GM19397 (cell line): Measurements from ENCODE around the gene OR8B4.
"Not testable (repeated sequence)": the region's sequence is repeated elsewhere in the genome, so short reads cannot be mapped to it uniquely, and the experiment has no call there.

Source experiments
- ATAC-seq: cut with Tn5 transposase; IDR thresholded peaks from one replicate; pipeline ENCODE4 v1.9.1; 2021; ENCODE audit warnings: mild to moderate bottlenecking, moderate library complexity; ENCODE audit not compliant: unreplicated experiment

The OR8B4 gene

GRCh38 chr11:124424384-124424921, at the start of gene OR8B4:
Gene OR8B4, minus strand, starts transcription at chr11:124424871. Its CDS starts 0 bp downstream, at chr11:124424871.
- no peak for ATAC-seq

- no peak for ATAC-seq
Measured at GRCh38 chr11:124474079-124474478, 49.4 kb upstream of the OR8B4 start.

GRCh38 chr11:124473476-124473875, 48.8 kb upstream of the OR8B4 start:
- ATAC-seq: no peak

GRCh38 chr11:124470561-124471227, 46.0 kb upstream of the OR8B4 start:
- ATAC-seq: no peak

- ATAC-seq: no peak
Measured at GRCh38 chr11:124467381-124467927, 42.8 kb upstream of the OR8B4 start.

- ATAC-seq: no peak
Measured at GRCh38 chr11:124465368-124465767, 40.7 kb upstream of the OR8B4 start.

- ATAC-seq: no peak
Measured at GRCh38 chr11:124463990-124464389, 39.3 kb upstream of the OR8B4 start.

GRCh38 chr11:124463324-124463723, 38.7 kb upstream of the OR8B4 start:
- no peak for ATAC-seq

GRCh38 chr11:124460459-124460858, 35.8 kb upstream of the OR8B4 start:
- no peak for ATAC-seq

- ATAC-seq: not testable (repeated sequence)
Measured at GRCh38 chr11:124459379-124459778, 34.7 kb upstream of the OR8B4 start.

- ATAC-seq: no peak
Measured at GRCh38 chr11:124454552-124454951, 29.9 kb upstream of the OR8B4 start.

- ATAC-seq: no peak
Measured at GRCh38 chr11:124446916-124447315, 22.2 kb upstream of the OR8B4 start.

- ATAC-seq: no peak
Measured at GRCh38 chr11:124445646-124446150, 21.0 kb upstream of the OR8B4 start, which contains the start of gene OR8B8. Gene OR8B8, minus strand, starts transcription at chr11:124445696. Its CDS starts 4,611 bp downstream, at chr11:124441085.

GRCh38 chr11:124442847-124443246, 18.2 kb upstream of the OR8B4 start:
- ATAC-seq: no peak

- ATAC-seq: no peak
Measured at GRCh38 chr11:124442442-124442841, 17.8 kb upstream of the OR8B4 start.

GRCh38 chr11:124441519-124441918, 16.8 kb upstream of the OR8B4 start:
- no peak for ATAC-seq

- ATAC-seq: no peak
Measured at GRCh38 chr11:124441081-124441480, 16.4 kb upstream of the OR8B4 start.

GRCh38 chr11:124440608-124441007, 15.9 kb upstream of the OR8B4 start:
- ATAC-seq: no peak

- no peak for ATAC-seq
Measured at GRCh38 chr11:124434699-124435098, 10.0 kb upstream of the OR8B4 start.

GRCh38 chr11:124429599-124429998, 4.9 kb upstream of the OR8B4 start:
- ATAC-seq: no peak

- ATAC-seq: no peak
Measured at GRCh38 chr11:124421043-124421442, 3.6 kb downstream of the OR8B4 start.

GRCh38 chr11:124415356-124415923, 9.2 kb downstream of the OR8B4 start:
- no peak for ATAC-seq
